ENCODE data around the gene PHYHIPL.
"Not testable (repeated sequence)": the region's sequence is repeated elsewhere in the genome, so short reads cannot be mapped to it uniquely, and the experiment has no call there.

DNA sequence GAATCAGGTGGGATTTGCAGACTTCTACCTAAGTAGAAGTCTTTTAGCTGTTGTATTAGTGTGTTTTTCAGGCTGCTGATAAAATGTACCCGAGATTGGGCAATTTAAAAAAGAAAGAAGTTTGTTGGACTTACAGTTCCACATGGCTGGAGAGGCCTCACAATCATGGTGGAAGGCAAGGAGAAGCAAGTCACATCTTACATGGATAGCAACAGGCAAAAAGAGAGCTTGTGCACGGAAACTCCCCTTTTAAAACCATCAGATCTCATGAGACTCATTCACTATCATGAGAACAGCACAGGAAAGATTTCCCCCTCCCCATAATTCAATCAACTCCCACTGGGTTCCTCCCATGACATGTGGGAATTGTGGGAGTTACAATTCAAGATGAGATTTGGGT, 62.7 kb downstream of the PHYHIPL start:
- not testable (repeated sequence) for TF ChIP-seq EZH2phosphoT487 (IDR thresholded peaks at IDR 0.05; ENCODE audit: borderline replicate concordance, low read depth, low read length); CTCF (conservative IDR thresholded peaks at IDR 0.05; ENCODE audit: low read length)

Measured in OCI-LY7 (cell line).